SJCRH30 (cell line): ENCODE results near the gene PLIN5. TPM values are rescaled to one million over a fixed set of nuclear protein-coding genes. Genes with fewer than 3 reads are reported as not detected.

Experiments
- DNase-seq, 2 experiments: peaks; one replicate each; pipeline ENCODE4 v3.0.0-alpha.2; 2015 to 2020
- H3K27ac ChIP-seq: fragments of 250-450 bp; sonication (Bioruptor Pico); 2 replicates; pipeline ENCODE4 v1.5.1; 2020; ENCODE audit warnings: mild to moderate bottlenecking, moderate library complexity
- H3K27me3 ChIP-seq: fragments of 250-450 bp; sonication (Bioruptor Pico); 2 replicates; pipeline ENCODE4 v1.5.1; 2020; ENCODE audit warnings: mild to moderate bottlenecking, moderate library complexity
- H3K36me3 ChIP-seq: fragments of 250-450 bp; sonication (Bioruptor Pico); 2 replicates; pipeline ENCODE4 v1.5.1; 2020; ENCODE audit warnings: mild to moderate bottlenecking, moderate library complexity
- H3K4me1 ChIP-seq: fragments of 250-450 bp; sonication (Bioruptor Pico); 2 replicates; pipeline ENCODE4 v1.5.1; 2020; ENCODE audit warnings: mild to moderate bottlenecking, moderate library complexity
- H3K4me3 ChIP-seq: fragments of 250-450 bp; sonication (Bioruptor Pico); 2 replicates; pipeline ENCODE4 v1.5.1; 2020; ENCODE audit warnings: mild to moderate bottlenecking, moderate library complexity
- H3K9me3 ChIP-seq: fragments of 250-450 bp; sonication (Bioruptor Pico); replicated peaks from 2 replicates; pipeline ENCODE4 v1.5.1; 2020; ENCODE audit warnings: mild to moderate bottlenecking, moderate library complexity
- total RNA-seq: library from RNA; depleted of rRNA; stranded (reverse); fragments of >200 nt; shearing (Covaris generic); gene quantifications from 2 replicates; pipeline ENCODE4 v1.2.3, GENCODE V29; 2014

Gene PLIN5
- total RNA-seq, 1 experiment from 2014 or later = 1.1 TPM

GRCh38 chr19:4502282-4503131, 32.5 kb downstream of the PLIN5 start:
- Histone ChIP-seq H3K4me3 (no peak overlapping the region), H3K9me3 (no peaks in the 10 kb centered on the region), H3K36me3 (peaks cover under 1% of the 10 kb centered on the region; the same call in 1 of the 2 replicates), H3K27me3 (no peaks in the 10 kb centered on the region), H3K4me1 (peaks cover 18% of the 10 kb centered on the region), H3K27ac (peak overlapping the region; percentile 63)
- no peak for DNase-seq

GRCh38 chr19:4501691-4502090, 33.3 kb downstream of the PLIN5 start:
- H3K36me3 ChIP-seq = peaks cover 3% of the 10 kb centered on the region; the same call in 1 of the 2 replicates
- no peak overlapping the region for H3K4me3 ChIP-seq
- DNase-seq = no peak
- H3K4me1 ChIP-seq = peaks cover 18% of the 10 kb centered on the region
- H3K27me3 ChIP-seq = no peaks in the 10 kb centered on the region
- no peaks in the 10 kb centered on the region for H3K9me3 ChIP-seq
- no peak overlapping the region for H3K27ac ChIP-seq

- H3K4me1 ChIP-seq = peaks cover 18% of the 10 kb centered on the region
- DNase-seq = no peak
- H3K9me3 ChIP-seq = no peaks in the 10 kb centered on the region
- no peaks in the 10 kb centered on the region for H3K27me3 ChIP-seq
- H3K4me3 ChIP-seq = no peak overlapping the region
- H3K36me3 ChIP-seq = peaks cover 3% of the 10 kb centered on the region; the same call in 1 of the 2 replicates
- no peak overlapping the region for H3K27ac ChIP-seq
Measured at GRCh38 chr19:4500841-4501591, 34.0 kb downstream of the PLIN5 start.

- Histone ChIP-seq H3K36me3 (peaks cover 3% of the 10 kb centered on the region; the same call in 1 of the 2 replicates), H3K4me1 (peaks cover 18% of the 10 kb centered on the region), H3K27me3 (no peaks in the 10 kb centered on the region), H3K4me3 (no peak overlapping the region), H3K9me3 (no peaks in the 10 kb centered on the region), H3K27ac (no peak overlapping the region)
- no peak for DNase-seq
Measured at GRCh38 chr19:4499855-4500254, 35.2 kb downstream of the PLIN5 start.

- Histone ChIP-seq H3K4me1 (peaks cover 18% of the 10 kb centered on the region), H3K4me3 (no peak overlapping the region), H3K27me3 (no peaks in the 10 kb centered on the region), H3K36me3 (peaks cover 3% of the 10 kb centered on the region; the same call in 1 of the 2 replicates), H3K27ac (no peak overlapping the region), H3K9me3 (no peaks in the 10 kb centered on the region)
- DNase-seq = no peak
Measured at GRCh38 chr19:4499318-4499717, 35.7 kb downstream of the PLIN5 start.

GRCh38 chr19:4498694-4499093, 36.3 kb downstream of the PLIN5 start:
- H3K4me1 ChIP-seq = peaks cover 12% of the 10 kb centered on the region
- peaks cover 3% of the 10 kb centered on the region; the same call in 1 of the 2 replicates for H3K36me3 ChIP-seq
- no peak overlapping the region for H3K4me3 ChIP-seq
- no peaks in the 10 kb centered on the region for H3K27me3 ChIP-seq
- H3K9me3 ChIP-seq = no peaks in the 10 kb centered on the region
- no peak for DNase-seq
- no peak overlapping the region for H3K27ac ChIP-seq

GRCh38 chr19:4497770-4498389, 37.1 kb downstream of the PLIN5 start:
- H3K4me1 ChIP-seq = peaks cover 6% of the 10 kb centered on the region
- no peak overlapping the region for H3K4me3 ChIP-seq
- no peaks in the 10 kb centered on the region; the same call in 1 of the 2 replicates for H3K9me3 ChIP-seq
- peaks cover 8% of the 10 kb centered on the region for H3K36me3 ChIP-seq
- DNase-seq = no peak
- H3K27ac ChIP-seq = no peak overlapping the region
- H3K27me3 ChIP-seq = no peaks in the 10 kb centered on the region

- no peaks in the 10 kb centered on the region for H3K27me3 ChIP-seq
- no peak overlapping the region for H3K27ac ChIP-seq
- DNase-seq = no peak
- no peak overlapping the region for H3K4me3 ChIP-seq
- no peaks in the 10 kb centered on the region for H3K4me1 ChIP-seq
- peaks cover 23% of the 10 kb centered on the region for H3K36me3 ChIP-seq
- H3K9me3 ChIP-seq = peaks cover 3% of the 10 kb centered on the region; the same call in 1 of the 2 replicates
Measured at GRCh38 chr19:4496304-4496703, 38.7 kb downstream of the PLIN5 start.

GRCh38 chr19:4495471-4495870, 39.6 kb downstream of the PLIN5 start:
- no peak overlapping the region for H3K4me3 ChIP-seq
- no peak overlapping the region for H3K27ac ChIP-seq
- no peaks in the 10 kb centered on the region for H3K4me1 ChIP-seq
- no peaks in the 10 kb centered on the region for H3K27me3 ChIP-seq
- peaks cover 3% of the 10 kb centered on the region; the same call in 1 of the 2 replicates for H3K9me3 ChIP-seq
- no peak for DNase-seq
- H3K36me3 ChIP-seq = peaks cover 25% of the 10 kb centered on the region

- Histone ChIP-seq H3K27me3 (no peaks in the 10 kb centered on the region), H3K27ac (no peak overlapping the region), H3K36me3 (peaks cover 31% of the 10 kb centered on the region), H3K4me3 (no peak overlapping the region), H3K4me1 (no peaks in the 10 kb centered on the region), H3K9me3 (peaks cover 3% of the 10 kb centered on the region; the same call in 1 of the 2 replicates)
- no peak for DNase-seq
Measured at GRCh38 chr19:4494691-4495064, 40.3 kb downstream of the PLIN5 start.

GRCh38 chr19:4493929-4494690, 40.9 kb downstream of the PLIN5 start:
- H3K9me3 ChIP-seq = peaks cover 3% of the 10 kb centered on the region; the same call in 1 of the 2 replicates
- H3K36me3 ChIP-seq = peaks cover 35% of the 10 kb centered on the region
- H3K27ac ChIP-seq = no peak overlapping the region
- H3K4me1 ChIP-seq = no peaks in the 10 kb centered on the region
- H3K27me3 ChIP-seq = no peaks in the 10 kb centered on the region
- no peak for DNase-seq
- H3K4me3 ChIP-seq = no peak overlapping the region

- no peak for DNase-seq
- Histone ChIP-seq H3K9me3 (peaks cover 3% of the 10 kb centered on the region; the same call in 1 of the 2 replicates), H3K4me1 (no peaks in the 10 kb centered on the region), H3K36me3 (peaks cover 38% of the 10 kb centered on the region), H3K27ac (no peak overlapping the region), H3K27me3 (no peaks in the 10 kb centered on the region), H3K4me3 (no peak overlapping the region)
Measured at GRCh38 chr19:4493104-4493928, 41.7 kb downstream of the PLIN5 start.

- H3K36me3 ChIP-seq = peaks cover 39% of the 10 kb centered on the region
- H3K27ac ChIP-seq = no peak overlapping the region
- peaks cover 3% of the 10 kb centered on the region; the same call in 1 of the 2 replicates for H3K9me3 ChIP-seq
- H3K4me3 ChIP-seq = no peak overlapping the region
- no peaks in the 10 kb centered on the region for H3K4me1 ChIP-seq
- DNase-seq = no peak
- no peaks in the 10 kb centered on the region for H3K27me3 ChIP-seq
Measured at GRCh38 chr19:4492337-4493103, 42.5 kb downstream of the PLIN5 start.
